HUDEP-2 (cell line): ENCODE results near the gene SELENOF.
"Not testable (repeated sequence)": the region's sequence is repeated elsewhere in the genome, so short reads cannot be mapped to it uniquely, and the experiment has no call there.

Experiments used
- DNase-seq, 76 experiments: peaks; one replicate each; lab custom pipeline; 2025; ENCODE audit not compliant: unreplicated experiment in 76 of 76; lab: John Stamatoyannopoulos, UW

The SELENOF gene

GRCh38 chr1:86821956-86822355 is 92.0 kb downstream of the SELENOF start:
- DNase-seq, result no peak

DNA sequence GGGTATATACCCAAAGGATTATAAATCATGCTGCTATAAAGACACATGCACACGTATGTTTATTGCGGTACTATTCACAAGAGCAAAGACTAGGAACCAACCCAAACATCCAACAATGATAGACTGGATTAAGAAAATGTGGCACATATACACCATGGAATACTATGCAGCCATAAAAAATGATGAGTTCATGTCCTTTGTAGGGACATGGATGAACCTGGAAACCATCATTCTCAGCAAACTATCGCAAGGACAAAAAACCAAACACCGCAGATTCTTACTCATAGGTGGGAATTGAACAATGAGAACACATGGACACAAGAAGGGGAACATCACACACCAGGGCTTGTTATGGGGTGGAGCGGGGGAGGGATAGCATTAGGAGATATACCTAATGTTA is 94.0 kb downstream of the SELENOF start:
- DNase-seq, result not testable (repeated sequence)

- DNase-seq, result not testable (repeated sequence)
These were observed 96.6 kb downstream of the SELENOF start for GRCh38 chr1:86817246-86817826.

- DNase-seq, result not testable (repeated sequence)
These were observed 99.8 kb downstream of the SELENOF start for GRCh38 chr1:86814118-86814517.
